HG03439 (cell line): ENCODE measurements around the gene MYH7.

Source experiments
- ATAC-seq: cut with Tn5 transposase; IDR thresholded peaks from one replicate; pipeline ENCODE4 v1.9.1; 2021; ENCODE audit warnings: mild to moderate bottlenecking, moderate library complexity; ENCODE audit not compliant: unreplicated experiment

MYH7 gene

GRCh38 chr14:23375527-23376251 lies 59.8 kb downstream of the MYH7 start:
- ATAC-seq, result no peak

GRCh38 chr14:23373041-23373440 lies 62.4 kb downstream of the MYH7 start:
- ATAC-seq, result no peak

GRCh38 chr14:23372509-23372908 lies 63.0 kb downstream of the MYH7 start, which contains the start of gene IL25:
TSS of gene IL25 (plus strand) at chr14:23372809.
- ATAC-seq, result no peak

- no peak for ATAC-seq
These were observed 63.6 kb downstream of the MYH7 start for GRCh38 chr14:23371865-23372264.

GRCh38 chr14:23370221-23370620 lies 65.2 kb downstream of the MYH7 start:
- ATAC-seq, result no peak

- ATAC-seq, result no peak
These were observed 69.0 kb downstream of the MYH7 start for GRCh38 chr14:23366426-23366921.

GRCh38 chr14:23365732-23366425 lies 69.6 kb downstream of the MYH7 start:
- no peak for ATAC-seq

- no peak for ATAC-seq
These were observed 70.3 kb downstream of the MYH7 start, which contains the start of gene EFS for GRCh38 chr14:23365036-23365731. TSS of gene EFS (minus strand) at chr14:23365172. CDS start at chr14:23365025, 147 bp downstream.

- no peak for ATAC-seq
These were observed 71.1 kb downstream of the MYH7 start for GRCh38 chr14:23364164-23365035.
